ENCODE results near the gene CSNK1A1L.

DNA sequence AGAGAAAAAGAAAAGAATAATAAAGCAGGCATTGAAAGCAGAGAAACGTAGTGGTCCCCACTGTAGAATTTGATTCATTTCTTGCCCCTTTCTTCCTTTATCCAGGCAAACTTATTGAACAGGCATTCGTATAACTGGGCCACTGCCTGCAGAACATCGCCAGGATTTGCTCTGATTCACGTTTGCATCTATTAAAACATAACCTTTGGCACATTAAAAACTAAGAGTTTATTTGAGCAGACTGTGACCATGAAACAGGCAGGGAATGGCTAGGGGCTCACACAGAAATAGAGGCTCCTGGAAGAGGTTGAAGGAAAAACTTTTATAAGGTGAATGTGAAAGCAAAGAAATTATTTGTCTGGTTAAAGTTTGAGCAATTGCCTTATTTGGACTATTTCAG is 33.4 kb downstream of the CSNK1A1L start:
- TF ChIP-seq CTCF (IDR thresholded peaks at IDR 0.05) (no peak), POLR2A (IDR thresholded peaks at IDR 0.05) (no peak), POLR2AphosphoS5 (IDR thresholded peaks at IDR 0.05) (no peak), EP300 (IDR thresholded peaks at IDR 0.05) (no peak)
